NCI-H2081 treated with DMSO at 0.1 percent for 48 hours (cell line): ENCODE measurements around the gene CCL22.

Source experiments
- DNase-seq: peaks from one replicate; lab custom pipeline; 2025; lab: John Stamatoyannopoulos, UW

The CCL22 gene

DNA sequence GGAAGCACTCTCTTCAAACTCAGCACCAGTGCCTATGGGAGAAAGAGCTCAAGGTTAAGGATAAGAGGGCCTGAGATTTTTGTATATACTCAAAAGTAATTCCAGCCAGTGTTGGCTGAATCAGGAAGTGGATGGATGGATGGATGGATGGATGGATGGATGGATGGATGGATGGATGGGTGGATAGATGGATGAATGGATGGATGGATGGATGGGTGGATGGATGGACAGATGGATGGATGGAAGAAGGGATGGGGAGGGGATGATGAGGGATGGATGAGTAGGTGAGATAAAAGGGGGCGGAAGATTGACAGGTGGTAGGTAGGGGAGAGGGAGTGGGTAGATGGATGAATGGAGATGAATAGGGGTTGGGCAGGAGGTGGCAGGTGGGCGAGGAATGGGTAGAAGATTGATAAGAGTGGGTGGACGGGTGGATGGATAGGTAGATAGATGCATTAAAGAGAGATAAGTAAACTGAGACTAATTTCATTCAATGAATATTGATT lies 17.8 kb downstream of the CCL22 start:
- no peak for DNase-seq

DNA sequence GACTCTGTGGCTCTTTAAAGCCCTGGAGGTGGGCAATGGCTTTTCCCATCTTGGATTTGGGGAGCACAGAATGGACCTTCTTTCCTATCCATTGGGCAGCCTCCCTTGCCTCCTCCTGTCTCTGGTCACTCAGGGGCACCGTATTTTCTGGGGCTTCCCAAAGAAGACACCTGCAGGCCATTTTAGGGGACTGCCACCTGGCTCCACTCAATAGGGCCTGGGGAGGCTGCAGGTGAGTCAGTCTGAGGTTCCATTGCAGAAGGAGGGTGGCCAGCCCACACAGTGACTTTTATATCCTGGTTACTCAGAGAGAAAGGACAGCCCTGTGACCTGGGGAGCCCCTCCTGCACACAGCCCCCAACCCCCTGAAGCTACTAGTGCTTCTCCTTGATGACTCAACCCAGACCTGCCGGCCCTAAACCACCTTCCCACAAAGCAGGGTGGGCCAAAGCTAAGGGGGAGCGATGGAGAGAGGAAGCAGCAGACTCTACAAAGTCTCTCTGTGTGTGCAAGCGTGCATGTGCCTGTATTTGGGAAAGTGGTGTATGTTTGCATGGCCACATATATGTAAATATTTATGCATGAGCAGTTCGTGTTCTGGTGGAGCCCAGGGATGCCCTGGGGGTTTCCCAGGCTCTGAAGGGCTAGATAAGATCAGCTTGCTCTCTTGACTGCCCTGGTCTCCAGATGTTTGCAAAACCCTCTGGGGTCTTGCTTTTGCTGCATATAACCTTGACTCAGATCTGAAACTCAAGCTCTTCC lies 18.7 kb downstream of the CCL22 start:
- no peak for DNase-seq

DNA sequence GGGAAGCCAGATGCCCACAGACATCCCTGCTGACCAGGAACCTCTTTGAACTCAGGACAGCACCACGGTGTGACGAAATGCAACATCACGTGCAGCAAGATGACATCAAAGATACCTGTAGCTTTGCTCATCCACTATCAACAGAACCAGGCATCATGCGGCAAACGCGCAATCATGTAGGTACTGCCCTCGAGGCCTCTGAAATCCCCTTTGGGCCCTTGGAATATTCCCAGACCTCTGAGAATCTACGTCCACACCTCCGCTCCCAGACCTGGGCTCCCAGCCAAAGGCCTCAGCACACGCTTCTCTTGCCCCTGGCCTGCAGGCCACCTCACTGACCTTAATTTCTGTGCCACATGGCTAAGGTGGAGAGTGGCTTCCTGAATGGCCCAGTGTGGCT lies 21.0 kb downstream of the CCL22 start:
- DNase-seq = no peak

DNA sequence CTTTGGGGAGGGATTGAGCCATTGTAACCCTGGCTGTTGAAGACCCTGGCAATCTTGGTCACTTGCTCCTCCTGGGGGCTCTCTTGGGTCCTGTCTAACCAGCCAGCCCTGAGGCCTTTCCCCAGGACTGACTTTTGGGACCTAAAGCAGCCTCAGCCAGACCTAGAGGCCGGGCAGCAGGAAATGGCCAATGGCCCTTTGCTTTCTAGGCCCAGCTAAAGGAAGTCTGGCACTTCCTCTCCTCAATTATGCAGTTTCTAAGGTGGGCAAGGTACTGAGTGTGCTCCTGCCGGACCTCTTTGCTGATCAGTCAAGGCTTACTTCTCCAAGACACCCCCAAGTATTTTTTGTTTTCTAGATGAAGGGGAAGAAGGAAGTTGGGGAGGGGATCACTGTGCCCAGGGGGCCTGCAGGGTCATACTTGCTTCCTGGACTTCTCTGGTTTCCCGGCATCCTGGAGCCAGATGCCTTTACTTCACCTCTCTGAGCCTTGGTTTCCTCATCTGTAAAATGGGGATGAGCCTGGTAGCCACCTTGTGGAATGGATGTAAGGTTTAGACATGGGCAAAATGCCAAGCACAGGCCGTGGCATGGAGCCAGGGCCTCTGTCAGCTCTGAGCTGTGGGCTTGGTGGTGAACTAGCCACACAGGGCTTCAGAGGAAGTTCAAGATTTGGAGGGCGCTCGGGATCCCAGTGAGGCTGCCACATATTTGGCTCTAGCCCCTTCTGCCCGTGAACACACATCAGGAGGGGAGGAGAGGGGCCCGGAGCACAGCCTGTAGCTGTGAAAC lies 22.3 kb downstream of the CCL22 start:
- DNase-seq = no peak

DNA sequence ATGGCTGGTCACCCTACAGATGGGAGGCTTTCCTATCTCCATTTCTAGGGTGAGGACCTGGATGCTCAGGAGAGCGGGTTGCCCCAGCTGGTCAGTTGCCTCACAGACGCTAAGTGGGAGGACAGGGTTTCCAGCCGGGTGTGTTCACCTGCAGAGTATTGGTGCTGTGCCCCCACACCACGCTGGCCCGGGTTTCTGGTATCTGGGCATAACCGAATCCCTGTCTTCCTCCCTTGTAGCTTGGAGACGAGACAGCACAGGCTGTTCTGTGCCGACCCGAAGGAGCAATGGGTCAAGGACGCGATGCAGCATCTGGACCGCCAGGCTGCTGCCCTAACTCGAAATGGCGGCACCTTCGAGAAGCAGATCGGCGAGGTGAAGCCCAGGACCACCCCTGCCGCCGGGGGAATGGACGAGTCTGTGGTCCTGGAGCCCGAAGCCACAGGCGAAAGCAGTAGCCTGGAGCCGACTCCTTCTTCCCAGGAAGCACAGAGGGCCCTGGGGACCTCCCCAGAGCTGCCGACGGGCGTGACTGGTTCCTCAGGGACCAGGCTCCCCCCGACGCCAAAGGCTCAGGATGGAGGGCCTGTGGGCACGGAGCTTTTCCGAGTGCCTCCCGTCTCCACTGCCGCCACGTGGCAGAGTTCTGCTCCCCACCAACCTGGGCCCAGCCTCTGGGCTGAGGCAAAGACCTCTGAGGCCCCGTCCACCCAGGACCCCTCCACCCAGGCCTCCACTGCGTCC lies 23.4 kb downstream of the CCL22 start:
- DNase-seq = no peak

DNA sequence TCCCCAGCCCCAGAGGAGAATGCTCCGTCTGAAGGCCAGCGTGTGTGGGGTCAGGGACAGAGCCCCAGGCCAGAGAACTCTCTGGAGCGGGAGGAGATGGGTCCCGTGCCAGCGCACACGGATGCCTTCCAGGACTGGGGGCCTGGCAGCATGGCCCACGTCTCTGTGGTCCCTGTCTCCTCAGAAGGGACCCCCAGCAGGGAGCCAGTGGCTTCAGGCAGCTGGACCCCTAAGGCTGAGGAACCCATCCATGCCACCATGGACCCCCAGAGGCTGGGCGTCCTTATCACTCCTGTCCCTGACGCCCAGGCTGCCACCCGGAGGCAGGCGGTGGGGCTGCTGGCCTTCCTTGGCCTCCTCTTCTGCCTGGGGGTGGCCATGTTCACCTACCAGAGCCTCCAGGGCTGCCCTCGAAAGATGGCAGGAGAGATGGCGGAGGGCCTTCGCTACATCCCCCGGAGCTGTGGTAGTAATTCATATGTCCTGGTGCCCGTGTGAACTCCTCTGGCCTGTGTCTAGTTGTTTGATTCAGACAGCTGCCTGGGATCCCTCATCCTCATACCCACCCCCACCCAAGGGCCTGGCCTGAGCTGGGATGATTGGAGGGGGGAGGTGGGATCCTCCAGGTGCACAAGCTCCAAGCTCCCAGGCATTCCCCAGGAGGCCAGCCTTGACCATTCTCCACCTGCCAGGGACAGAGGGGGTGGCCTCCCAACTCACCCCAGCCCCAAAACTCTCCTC lies 24.1 kb downstream of the CCL22 start:
- DNase-seq = no peak

DNA sequence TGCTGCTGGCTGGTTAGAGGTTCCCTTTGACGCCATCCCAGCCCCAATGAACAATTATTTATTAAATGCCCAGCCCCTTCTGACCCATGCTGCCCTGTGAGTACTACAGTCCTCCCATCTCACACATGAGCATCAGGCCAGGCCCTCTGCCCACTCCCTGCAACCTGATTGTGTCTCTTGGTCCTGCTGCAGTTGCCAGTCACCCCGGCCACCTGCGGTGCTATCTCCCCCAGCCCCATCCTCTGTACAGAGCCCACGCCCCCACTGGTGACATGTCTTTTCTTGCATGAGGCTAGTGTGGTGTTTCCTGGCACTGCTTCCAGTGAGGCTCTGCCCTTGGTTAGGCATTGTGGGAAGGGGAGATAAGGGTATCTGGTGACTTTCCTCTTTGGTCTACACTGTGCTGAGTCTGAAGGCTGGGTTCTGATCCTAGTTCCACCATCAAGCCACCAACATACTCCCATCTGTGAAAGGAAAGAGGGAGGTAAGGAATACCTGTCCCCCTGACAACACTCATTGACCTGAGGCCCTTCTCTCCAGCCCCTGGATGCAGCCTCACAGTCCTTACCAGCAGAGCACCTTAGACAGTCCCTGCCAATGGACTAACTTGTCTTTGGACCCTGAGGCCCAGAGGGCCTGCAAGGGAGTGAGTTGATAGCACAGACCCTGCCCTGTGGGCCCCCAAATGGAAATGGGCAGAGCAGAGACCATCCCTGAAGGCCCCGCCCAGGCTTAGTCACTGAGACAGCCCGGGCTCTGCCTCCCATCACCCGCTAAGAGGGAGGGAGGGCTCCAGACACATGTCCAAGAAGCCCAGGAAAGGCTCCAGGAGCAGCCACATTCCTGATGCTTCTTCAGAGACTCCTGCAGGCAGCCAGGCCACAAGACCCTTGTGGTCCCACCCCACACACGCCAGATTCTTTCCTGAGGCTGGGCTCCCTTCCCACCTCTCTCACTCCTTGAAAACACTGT lies 25.0 kb downstream of the CCL22 start:
- DNase-seq = no peak

DNA sequence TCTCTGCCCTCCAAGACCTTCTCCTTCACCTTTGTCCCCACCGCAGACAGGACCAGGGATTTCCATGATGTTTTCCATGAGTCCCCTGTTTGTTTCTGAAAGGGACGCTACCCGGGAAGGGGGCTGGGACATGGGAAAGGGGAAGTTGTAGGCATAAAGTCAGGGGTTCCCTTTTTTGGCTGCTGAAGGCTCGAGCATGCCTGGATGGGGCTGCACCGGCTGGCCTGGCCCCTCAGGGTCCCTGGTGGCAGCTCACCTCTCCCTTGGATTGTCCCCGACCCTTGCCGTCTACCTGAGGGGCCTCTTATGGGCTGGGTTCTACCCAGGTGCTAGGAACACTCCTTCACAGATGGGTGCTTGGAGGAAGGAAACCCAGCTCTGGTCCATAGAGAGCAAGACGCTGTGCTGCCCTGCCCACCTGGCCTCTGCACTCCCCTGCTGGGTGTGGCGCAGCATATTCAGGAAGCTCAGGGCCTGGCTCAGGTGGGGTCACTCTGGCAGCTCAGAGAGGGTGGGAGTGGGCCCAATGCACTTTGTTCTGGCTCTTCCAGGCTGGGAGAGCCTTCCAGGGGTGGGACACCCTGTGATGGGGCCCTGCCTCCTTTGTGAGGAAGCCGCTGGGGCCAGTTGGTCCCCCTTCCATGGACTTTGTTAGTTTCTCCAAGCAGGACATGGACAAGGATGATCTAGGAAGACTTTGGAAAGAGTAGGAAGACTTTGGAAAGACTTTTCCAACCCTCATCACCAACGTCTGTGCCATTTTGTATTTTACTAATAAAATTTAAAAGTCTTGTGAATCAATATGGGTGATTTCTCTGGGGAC lies 25.9 kb downstream of the CCL22 start:
- no peak for DNase-seq

DNA sequence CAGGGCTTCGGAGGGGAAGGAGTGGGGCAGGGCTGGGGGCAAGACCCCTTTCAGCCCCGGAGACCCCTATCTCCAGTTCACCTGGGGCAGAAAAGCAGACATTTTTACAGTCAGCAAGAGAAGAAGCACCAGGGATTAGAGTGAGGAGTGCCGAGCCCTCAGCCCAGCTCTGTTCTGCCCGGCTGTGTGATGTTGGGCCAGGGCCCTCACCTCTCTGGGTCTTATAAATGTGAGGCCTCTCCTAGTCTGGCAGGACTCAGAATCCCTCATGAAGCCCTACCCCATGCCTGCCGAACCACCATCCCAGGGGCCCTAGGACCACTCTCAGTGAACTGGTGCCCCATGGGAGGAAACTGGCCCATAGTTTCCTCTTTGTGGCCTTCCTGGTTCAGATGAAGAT lies 26.5 kb downstream of the CCL22 start:
- DNase-seq = no peak

DNA sequence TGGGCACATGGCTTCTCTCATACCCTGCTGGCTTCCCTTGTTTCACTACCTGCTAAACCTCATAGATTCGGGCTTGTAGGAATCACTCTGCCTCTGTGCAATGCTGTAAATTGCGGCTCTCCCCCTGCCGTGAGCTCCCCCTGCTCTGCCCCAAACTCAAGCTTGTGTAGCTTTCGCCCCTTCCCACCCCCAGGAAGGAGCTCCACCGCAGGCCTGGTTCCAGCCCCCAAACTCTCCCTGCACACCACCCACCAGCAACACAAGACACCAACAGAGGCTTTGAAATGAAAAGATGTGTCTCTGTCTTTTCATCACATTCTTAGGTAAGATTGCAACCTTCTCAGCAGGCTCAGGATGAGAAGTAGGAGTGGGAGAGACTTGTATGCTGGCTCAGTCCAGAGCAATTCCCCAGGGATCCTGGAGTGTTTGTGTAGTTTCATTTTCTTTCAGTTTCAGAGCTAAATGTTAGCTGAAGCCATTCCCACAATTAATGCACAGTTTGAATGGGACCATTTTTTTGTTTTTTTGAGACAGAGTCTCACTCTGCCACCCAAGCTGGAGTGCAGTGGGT lies 27.9 kb downstream of the CCL22 start:
- DNase-seq = no peak

DNA sequence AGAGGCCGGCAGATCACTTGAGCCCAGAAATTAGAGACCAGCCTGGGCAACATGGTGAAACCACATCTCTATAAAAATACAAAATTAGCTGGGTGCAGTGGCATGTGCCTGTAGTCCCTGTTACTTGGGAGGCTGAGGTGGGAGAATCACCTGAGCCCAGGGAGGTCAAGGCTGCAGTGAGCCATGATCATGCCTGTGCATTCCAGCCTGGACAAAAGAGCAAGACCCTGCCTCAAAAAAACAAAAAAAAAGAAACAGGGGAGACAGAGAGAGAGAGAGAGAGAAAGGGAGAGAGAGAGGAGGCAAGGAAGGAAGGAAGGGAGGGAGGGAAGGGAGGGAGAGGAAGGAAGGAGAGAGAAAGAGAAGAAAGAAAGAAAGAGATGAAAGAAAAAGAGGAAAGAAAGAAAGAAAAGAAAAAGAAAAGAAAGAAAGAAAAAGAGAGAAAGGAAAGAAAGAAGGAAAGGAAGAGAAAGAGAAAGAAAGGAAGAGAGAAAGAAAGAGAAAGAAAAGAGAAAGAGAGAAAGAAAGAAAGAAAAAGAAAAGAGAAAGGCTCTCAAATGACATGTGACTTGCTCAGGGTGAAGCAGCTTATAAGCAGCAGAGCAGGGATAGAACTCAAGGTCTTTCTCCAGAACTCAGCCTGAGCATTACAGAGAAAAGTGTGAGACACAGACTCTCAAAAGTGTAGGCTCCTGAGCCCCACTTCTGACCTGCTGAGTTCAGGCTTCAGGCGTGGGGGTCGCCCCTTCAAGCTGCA lies 29.2 kb downstream of the CCL22 start:
- DNase-seq = no peak

DNA sequence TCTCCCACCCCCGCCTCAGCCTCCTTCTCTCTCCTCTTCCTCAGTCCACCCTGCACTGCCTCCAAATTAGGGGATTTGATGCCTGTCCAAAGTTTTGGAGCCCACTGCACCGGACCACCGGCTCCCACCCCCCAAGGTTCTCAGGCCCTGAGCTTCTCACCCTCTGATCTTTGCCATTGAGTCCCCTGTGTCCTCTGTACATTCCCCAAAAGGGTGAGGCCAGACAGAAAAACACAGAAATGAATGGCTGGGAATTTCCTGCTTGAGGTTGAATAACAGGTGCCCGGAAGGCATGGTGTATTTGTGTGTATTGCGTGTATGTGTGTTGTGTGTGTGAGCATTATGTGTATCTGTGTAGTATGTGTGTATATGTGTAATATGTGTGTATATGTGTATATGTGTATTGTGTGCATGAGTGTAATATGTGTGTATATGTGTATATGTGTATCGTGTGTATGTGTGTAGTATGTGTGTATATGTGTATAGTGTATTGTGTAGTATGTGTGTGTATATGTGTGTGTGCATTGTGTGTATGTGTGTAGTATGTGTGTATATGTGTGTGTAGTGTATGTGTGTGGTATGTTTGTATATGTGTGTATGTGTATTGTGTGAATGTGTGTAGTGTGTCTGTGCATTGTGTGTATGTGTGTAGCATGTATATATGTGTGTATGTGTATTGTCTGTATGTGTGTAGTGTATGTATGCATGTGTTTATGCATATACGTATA lies 29.9 kb downstream of the CCL22 start:
- no peak for DNase-seq

DNA sequence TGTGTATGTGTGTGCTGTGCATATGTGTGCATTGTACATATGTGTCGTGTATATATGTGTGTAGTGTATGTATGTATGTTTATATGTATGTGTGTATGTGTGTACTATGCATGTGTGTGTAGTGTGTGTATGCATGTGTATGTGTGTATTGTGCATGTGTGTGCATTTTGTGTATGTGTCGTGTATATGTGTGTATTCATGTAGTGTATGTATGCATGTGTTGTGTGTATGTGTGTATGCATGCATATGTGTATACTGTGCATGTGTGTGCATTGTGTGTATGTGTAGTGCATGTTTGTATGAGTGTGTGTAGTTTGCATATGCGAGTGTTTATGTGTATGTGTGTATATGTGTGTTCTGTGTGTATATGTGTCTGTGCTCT lies 30.5 kb downstream of the CCL22 start:
- no peak for DNase-seq

DNA sequence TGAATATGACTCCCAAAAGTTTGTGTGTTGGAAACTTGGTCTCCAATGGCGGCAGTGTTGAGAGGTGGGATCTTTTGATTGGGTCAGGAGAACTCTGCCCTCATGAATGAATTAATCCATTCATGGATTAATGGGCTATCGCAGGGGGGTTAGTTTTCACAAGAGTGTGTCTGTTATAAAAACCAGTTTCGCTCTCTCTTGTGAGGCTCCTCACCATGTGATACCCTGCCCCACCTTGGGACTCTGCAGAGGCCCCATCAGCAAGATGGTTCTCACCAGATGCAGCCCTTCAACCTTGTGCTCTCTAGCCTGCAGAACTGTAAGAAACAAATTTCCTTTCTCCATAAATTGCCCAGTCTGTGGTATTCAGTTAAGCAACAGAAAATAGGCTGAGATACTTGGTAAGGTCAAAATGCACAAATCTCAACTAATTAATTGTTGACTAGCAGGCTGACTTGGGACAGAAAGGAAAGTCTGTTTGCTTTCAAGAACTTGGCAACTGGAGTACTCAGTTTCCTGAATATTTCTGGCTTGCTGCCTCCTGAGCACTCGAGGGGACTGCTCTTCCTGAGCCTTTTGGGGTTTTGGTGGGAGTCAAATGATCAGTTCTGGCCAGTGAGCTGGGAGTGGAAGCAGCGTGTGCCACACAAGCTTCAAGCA lies 32.2 kb downstream of the CCL22 start:
- DNase-seq = no peak

DNA sequence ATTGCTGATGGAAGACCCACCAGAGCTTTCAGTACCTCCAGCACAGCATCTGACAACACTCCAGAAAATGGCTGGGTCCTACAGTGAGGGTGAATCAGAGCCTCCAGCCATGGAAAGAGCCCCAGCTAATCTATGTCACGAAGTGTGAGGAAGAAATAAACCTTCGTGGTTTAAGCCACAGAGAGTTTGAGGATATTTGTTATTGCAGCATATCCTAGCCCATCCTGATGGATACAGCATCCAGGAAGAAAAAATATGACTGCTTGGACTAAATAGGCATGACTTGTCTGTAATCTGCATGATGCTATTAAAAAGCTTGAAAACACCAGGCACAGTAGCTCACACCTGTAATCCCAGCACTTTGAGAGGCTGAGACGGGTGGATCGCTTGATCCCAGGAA lies 32.7 kb downstream of the CCL22 start:
- no peak for DNase-seq

DNA sequence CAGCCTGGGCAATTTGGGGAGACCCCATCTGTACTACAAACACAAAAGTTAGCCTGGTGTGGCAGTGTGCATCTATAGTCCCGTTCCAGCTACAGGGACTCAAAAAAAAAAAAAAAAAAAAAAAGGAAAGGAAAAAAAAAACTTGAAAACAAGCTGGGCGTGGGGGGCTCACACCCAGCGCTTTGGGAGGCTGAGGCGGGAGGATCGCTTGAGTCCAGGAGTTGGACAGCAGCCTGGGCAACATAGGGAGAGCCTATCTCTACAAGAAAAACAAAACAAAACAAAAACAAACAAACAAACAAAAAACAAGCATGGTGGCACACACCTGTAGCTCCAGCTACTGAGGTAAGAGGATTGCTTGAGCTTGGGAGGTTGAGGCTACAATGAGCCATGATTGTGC lies 33.1 kb downstream of the CCL22 start:
- no peak for DNase-seq

DNA sequence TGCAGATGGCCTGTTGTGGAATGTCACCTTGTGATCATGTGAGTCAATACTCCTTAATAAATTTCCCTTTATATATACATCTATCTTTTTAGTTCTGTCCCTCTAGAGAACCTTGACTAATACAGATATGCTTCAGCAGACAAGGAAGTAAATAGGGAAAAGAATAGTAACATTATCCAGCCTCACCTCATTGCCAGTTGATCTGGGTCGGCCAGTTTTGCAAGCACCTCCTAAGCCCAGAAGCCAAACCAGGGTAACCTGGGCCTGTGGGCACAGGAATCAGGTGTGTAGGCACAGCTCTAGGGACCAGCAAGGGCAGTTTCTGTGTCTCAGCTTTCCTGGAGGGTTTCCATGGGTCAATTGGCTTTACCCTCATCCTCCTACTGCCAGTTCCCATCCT lies 34.1 kb downstream of the CCL22 start:
- DNase-seq = no peak

DNA sequence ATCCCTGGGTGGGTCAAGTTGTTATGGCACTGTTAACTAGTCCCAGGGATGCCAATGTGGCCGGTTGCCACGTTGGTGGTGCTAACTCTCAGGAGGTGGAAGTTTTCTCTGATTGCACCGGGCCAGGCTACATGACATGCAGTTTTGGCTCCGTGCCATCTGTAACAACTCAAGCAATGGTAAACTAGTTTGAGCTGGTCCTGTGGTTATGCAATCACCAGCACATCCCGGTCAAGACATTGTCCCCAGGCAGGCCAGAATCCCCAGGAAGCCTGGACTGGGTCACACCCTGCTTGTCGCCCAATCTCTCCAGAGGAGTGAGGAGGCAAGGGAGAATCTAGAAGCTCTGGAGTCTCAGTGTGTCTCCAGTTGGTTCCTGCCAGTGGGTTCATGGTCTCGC lies 35.9 kb downstream of the CCL22 start:
- no peak for DNase-seq
